H1 (cell line): ENCODE results near the gene CNGB1. TPM values are rescaled to one million over a fixed set of nuclear protein-coding genes. Genes with fewer than 3 reads are reported as not detected.

Experiments
- CTCF ChIA-PET: fragments of 300-600 bp; sonication (Branson Sonifier 250); formaldehyde crosslinking; loops from one replicate; lab custom pipeline; 2021; ENCODE audit not compliant: partially characterized antibody; lab: Charles Lee
- POLR2A ChIA-PET: fragments of 300-600 bp; sonication (Branson Sonifier 250); formaldehyde crosslinking; loops from one replicate; lab custom pipeline; 2021; ENCODE audit warnings: inconsistent platforms; ENCODE audit not compliant: partially characterized antibody; lab: Charles Lee
- DNase-seq, 2 experiments: peaks; one replicate each; pipeline versions ENCODE4 v3.0.0 to v3.0.0-alpha.2; 2010 to 2022; ENCODE audit warnings: low spot score in 2 of 2, low read depth in 1 of 2, mixed read lengths in 1 of 2
- FAIRE-seq: peaks from 2 replicates; lab custom pipeline; 2011; peaks lifted over from hg19 to GRCh38; lab: Jason Lieb, UNC
- H2AFZ ChIP-seq: 2 replicates; pipeline ENCODE4 v1.8.1; 2012; ENCODE audit warnings: low read length, inconsistent platforms
- H2AK5ac ChIP-seq: 2 replicates; pipeline ENCODE4 v1.6.1; 2013; ENCODE audit warnings: low read depth, low read length
- H2BK120ac ChIP-seq: replicated peaks from 2 replicates; pipeline ENCODE3; 2013; ENCODE audit warnings: low read depth, low read length, inconsistent platforms
- H2BK12ac ChIP-seq: 2 replicates; pipeline ENCODE4 v1.6.1; 2013; ENCODE audit warnings: low read depth, low read length
- H2BK15ac ChIP-seq: 2 replicates; pipeline ENCODE4 v1.6.1; 2013; ENCODE audit warnings: low read length
- H2BK20ac ChIP-seq: 2 replicates; pipeline ENCODE4 v1.6.1; 2013; ENCODE audit warnings: low read length
- H2BK5ac ChIP-seq: 2 replicates; pipeline ENCODE4 v1.6.1; 2013; ENCODE audit warnings: low read depth, low read length
- H3K14ac ChIP-seq: 2 replicates; pipeline ENCODE4 v1.6.1; 2013; ENCODE audit warnings: inconsistent platforms; ENCODE audit not compliant: insufficient read length
- H3K18ac ChIP-seq: 2 replicates; pipeline ENCODE4 v1.6.1; 2013; ENCODE audit warnings: low read length; ENCODE audit errors: extremely low read depth
- H3K23ac ChIP-seq: 2 replicates; pipeline ENCODE4 v1.6.1; 2013; ENCODE audit warnings: inconsistent platforms; ENCODE audit not compliant: insufficient read length
- H3K23me2 ChIP-seq: 2 replicates; pipeline ENCODE4 v1.6.1; 2013; ENCODE audit warnings: low read depth, low read length
- H3K27ac ChIP-seq: 2 replicates; pipeline ENCODE4 v1.6.1; 2011; ENCODE audit warnings: low read depth, low read length, inconsistent platforms
- H3K27me3 ChIP-seq, 4 experiments: replicated peaks in 1 of 4; 1 replicate in 1 of 4; 2 replicates in 3 of 4; pipeline versions ENCODE4 v1.6.1 to v1.8.1; 2011 to 2013; ENCODE audit warnings: low read length in 3 of 4, mild to moderate bottlenecking in 3 of 4, inconsistent platforms in 2 of 4, mixed read lengths in 2 of 4, moderate library complexity in 1 of 4; ENCODE audit not compliant: control insufficient read depth in 3 of 4, insufficient read depth in 3 of 4; ENCODE audit errors: extremely low read depth in 1 of 4
- H3K36me3 ChIP-seq, 4 experiments: 2 replicates each; pipeline versions ENCODE4 v1.6.1 to v1.8.1; 2011 to 2013; ENCODE audit warnings: mild to moderate bottlenecking in 4 of 4, low read length in 3 of 4, moderate library complexity in 2 of 4, control low read depth in 1 of 4, inconsistent platforms in 1 of 4; ENCODE audit not compliant: insufficient read depth in 4 of 4, control insufficient read depth in 2 of 4
- H3K4ac ChIP-seq: replicated peaks from 2 replicates; pipeline ENCODE3; 2013; ENCODE audit warnings: low read length, low read depth, mixed read lengths, inconsistent platforms; ENCODE audit not compliant: insufficient read length
- H3K4me1 ChIP-seq, 4 experiments: replicated peaks in 1 of 4; 1 replicate in 1 of 4; 2 replicates in 3 of 4; pipeline versions ENCODE4 v1.6.1 to v1.8.1; 2011 to 2013; ENCODE audit warnings: low read length in 3 of 4, inconsistent platforms in 2 of 4, mixed read lengths in 1 of 4; ENCODE audit not compliant: insufficient read depth in 4 of 4, control insufficient read depth in 3 of 4
- H3K4me2 ChIP-seq, 2 experiments: 2 replicates each; pipeline versions ENCODE4 v1.6.1 to v1.8.1; 2011 to 2013; ENCODE audit warnings: low read depth in 2 of 2, low read length in 2 of 2, control low read depth in 1 of 2, inconsistent platforms in 1 of 2, mild to moderate bottlenecking in 1 of 2; ENCODE audit not compliant: insufficient read depth in 1 of 2
- H3K4me3 ChIP-seq, 4 experiments: fragments of 200-600, 300-600 bp in 1 of 4; sonication (generic), shearing (Covaris generic), sonication (Bioruptor Twin) in 1 of 4; 2 replicates each; pipeline versions ENCODE4 v1.5.1 to v1.8.1; 2011 to 2016; ENCODE audit warnings: low read length in 4 of 4, low read depth in 3 of 4, control low read depth in 2 of 4, inconsistent platforms in 2 of 4, mild to moderate bottlenecking in 2 of 4, mixed read lengths in 1 of 4, moderate library complexity in 1 of 4; ENCODE audit not compliant: insufficient read depth in 2 of 4; ENCODE audit errors: extremely low read depth in 1 of 4
- H3K56ac ChIP-seq: replicated peaks from 2 replicates; pipeline ENCODE3; 2013; ENCODE audit warnings: low read depth, mild to moderate bottlenecking, mixed read lengths, low read length, inconsistent platforms; ENCODE audit not compliant: insufficient read length
- H3K79me1 ChIP-seq: 2 replicates; pipeline ENCODE4 v1.6.1; 2013; ENCODE audit warnings: low read depth, low read length, control low read depth
- H3K79me2 ChIP-seq, 2 experiments: 2 replicates each; pipeline versions ENCODE4 v1.6.1 to v1.8.1; 2012 to 2013; ENCODE audit warnings: low read length in 2 of 2, mild to moderate bottlenecking in 2 of 2, inconsistent platforms in 1 of 2; ENCODE audit not compliant: insufficient read depth in 2 of 2, control insufficient read depth in 1 of 2
- H3K9ac ChIP-seq, 4 experiments: replicated peaks in 1 of 4; 1 replicate in 1 of 4; 2 replicates in 3 of 4; pipeline versions ENCODE4 v1.6.1 to v1.8.1; 2011 to 2013; ENCODE audit warnings: low read depth in 3 of 4, low read length in 3 of 4, control low read depth in 2 of 4, mild to moderate bottlenecking in 2 of 4, moderate library complexity in 2 of 4, inconsistent platforms in 1 of 4; ENCODE audit errors: extremely low read depth in 1 of 4
- H3K9me3 ChIP-seq, 2 experiments: 2 replicates each; pipeline versions ENCODE4 v1.6.1 to v1.8.1; 2012 to 2013; ENCODE audit warnings: mild to moderate bottlenecking in 2 of 2, moderate library complexity in 2 of 2, control low read depth in 1 of 2, inconsistent platforms in 1 of 2, low read depth in 1 of 2, low read length in 1 of 2, mixed read lengths in 1 of 2; ENCODE audit not compliant: insufficient read depth in 2 of 2
- H4K20me1 ChIP-seq, 2 experiments: replicated peaks in 1 of 2; 2 replicates each; pipeline versions ENCODE3 to v1.8.1; 2011 to 2013; ENCODE audit warnings: inconsistent platforms in 2 of 2, low read length in 2 of 2, mild to moderate bottlenecking in 1 of 2; ENCODE audit not compliant: insufficient read depth in 2 of 2, control insufficient read depth in 1 of 2
- H4K5ac ChIP-seq: 2 replicates; pipeline ENCODE4 v1.6.1; 2013; ENCODE audit warnings: low read length, low read depth, mixed read lengths, inconsistent platforms; ENCODE audit not compliant: insufficient read length
- H4K8ac ChIP-seq: 2 replicates; pipeline ENCODE4 v1.8.0; 2013; ENCODE audit warnings: mild to moderate bottlenecking, moderate library complexity, low read length, inconsistent platforms; ENCODE audit not compliant: insufficient read depth; ENCODE audit errors: extremely low read depth
- H4K91ac ChIP-seq: replicated peaks from 2 replicates; pipeline ENCODE3; 2013; ENCODE audit warnings: low read length, mixed read lengths, inconsistent platforms; ENCODE audit not compliant: insufficient read length
- RNF2 ChIP-seq: fragments of 200-900, 300-1000 bp; sonication (generic); IDR thresholded peaks from 2 replicates; pipeline ENCODE4 v1.7.1; 2016; ENCODE audit warnings: borderline replicate concordance, low read depth, mild to moderate bottlenecking, antibody characterized with exemption, low read length; ENCODE audit not compliant: poor library complexity, severe bottlenecking; ENCODE audit errors: missing control alignments
- WGBS, 2 experiments: shearing (Covaris generic) in 1 of 2; methylation state at CpG; one replicate each; pipeline versions ENCODE4 v1.1.6 to v1.1.7; 2013 to 2015; ENCODE audit warnings: low lambda C conversion rate in 2 of 2, mixed read lengths in 2 of 2, inconsistent platforms in 1 of 2, low coverage in 1 of 2, missing lambda C conversion rate in 1 of 2; ENCODE audit not compliant: insufficient replicate concordance in 2 of 2, insufficient coverage in 1 of 2, insufficient read length in 1 of 2; ENCODE audit errors: extremely low coverage in 1 of 2, missing lambda C conversion rate in 1 of 2; 5-methylcytosine and 5-hydroxymethylcytosine counted together
- polyA plus RNA-seq, 7 experiments: library from polyadenylated mRNA; depleted of rRNA in 3 of 7; stranded (reverse) in 5 of 7; unstranded in 2 of 7; fragments of >200 nt in 5 of 7; fragments of 200-250 nt in 2 of 7; gene quantifications; 1 replicate in 5 of 7; 2 replicates in 1 of 7; 4 replicates in 1 of 7; pipeline versions ENCODE4 v1.2.1 to v1.2.3, GENCODE V29; 2011 to 2013; ENCODE audit warnings: missing spikeins in 2 of 7, mixed read lengths in 2 of 7
- total RNA-seq: library from RNA; stranded (reverse); fragmentation: NEBNext Ultra II Directional; extraction: Animal tissue kit (Norgen Biotek cat#: 25700); gene quantifications from 2 replicates; pipeline ENCODE4 v1.2.1, GENCODE V29; 2021

The CNGB1 gene
- total and polyA plus RNA-seq, 2 of the 8 experiments (the other 6 are each of a cell fraction or from before 2014, with no cell fraction given) = not detected

DNA sequence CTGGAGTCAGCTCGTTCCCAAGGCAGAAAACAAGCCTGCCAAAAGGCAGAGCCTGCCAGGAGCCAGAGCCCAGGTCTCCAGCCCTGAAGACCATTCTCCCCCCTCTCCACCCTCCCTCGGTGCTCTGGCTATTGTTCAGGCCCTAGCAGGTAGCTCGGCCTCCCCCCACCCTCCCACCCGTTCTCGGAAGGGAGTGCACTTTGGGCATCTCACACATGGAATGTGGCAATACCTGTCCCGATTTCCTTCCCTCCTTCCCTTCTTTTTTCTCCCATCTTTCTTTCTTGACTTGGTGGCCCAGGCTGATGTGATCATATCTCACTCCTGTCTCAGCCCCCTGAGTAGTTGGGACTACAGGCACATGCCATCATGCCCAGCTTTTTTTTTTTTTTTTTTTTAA lies 12.4 kb downstream of the CNGB1 start:
- no peak for FAIRE-seq
- POLR2A ChIA-PET = no interaction called here
- 90% methylated on average over 6 of the region's 6 CpGs; no CpG with 5 or more reads in 1 of the 2 experiments for WGBS, 2 experiments

More for the DNA sequence above, 12.4 kb downstream of the CNGB1 start:
- Histone ChIP-seq H3K79me1 (no peaks in the 10 kb centered on the region), H3K9ac (no peak overlapping the region), H3K56ac (no peak overlapping the region), H3K4me3 (no peak overlapping the region), H3K79me2 (no peaks in the 10 kb centered on the region), H4K8ac (no peak overlapping the region), H3K9me3 (no peaks in the 10 kb centered on the region), H4K20me1 (no peaks in the 10 kb centered on the region), H3K23me2 (no peaks in the 10 kb centered on the region), H4K91ac (no peak overlapping the region), H3K18ac (0 out of 2 replicates have a peak overlapping the region, but pooled peaks have one; percentile 9), H3K36me3 (no peaks in the 10 kb centered on the region), H3K4me1 (peaks cover 0 to 10% (median 5%) of the 10 kb centered on the region in 4 experiments; a peak in 6 of 7 replicates), H3K23ac (no peak overlapping the region), H2BK5ac (no peak overlapping the region), H3K27ac (no peak overlapping the region), H4K5ac (no peak overlapping the region), H2BK12ac (peak overlapping the region; percentile 55; the same call in 1 of the 2 replicates), H3K14ac (no peak overlapping the region), H2BK120ac (no peak overlapping the region), H3K27me3 (no peaks in the 10 kb centered on the region), H3K4me2 (no peak overlapping the region), H2BK20ac (no peak overlapping the region), H2BK15ac (peak overlapping the region; percentile 84; the same call in 1 of the 2 replicates), H2AFZ (no peak overlapping the region), H2AK5ac (no peak overlapping the region), H3K4ac (no peak overlapping the region)
- CTCF ChIA-PET = interaction anchor here (0.6 to 5.6 kb wide), 8 partner anchors 8 to 290 kb away, joined by 3 to 40 read pairs (median 6); a partner anchor contains a TSS
- no peak for DNase-seq
- no peak for TF ChIP-seq RNF2
